ENCODE data around the gene PRKCB.

GRCh38 chr16:23905027-23905426, 69.2 kb downstream of the PRKCB start:
- TF ChIP-seq CTCF (IDR thresholded peaks at IDR 0.05) (no peak), POLR2A (IDR thresholded peaks at IDR 0.05) (no peak)
